Spleen (tissue), 11 donors: ENCODE data around the gene SLC35B4. TPM values are rescaled to one million over a fixed set of nuclear protein-coding genes. Genes with fewer than 3 reads are reported as not detected.

ENCODE experiments used
- DNase-seq: peaks from one replicate; pipeline ENCODE4 v3.0.0-alpha.2; 2020
- H3K27ac ChIP-seq, 8 donors: fragments of 200-600 bp; sonication (generic) in 7 of 8; 1 replicate in 4 of 8; 2 replicates in 4 of 8; pipeline versions ENCODE4 v1.5.0 to v1.8.0; 2016 to 2021; ENCODE audit warnings: inconsistent platforms in 4 of 8, mild to moderate bottlenecking in 4 of 8, moderate library complexity in 1 of 8
- H3K27me3 ChIP-seq, 7 donors: fragments of 200-600 bp; sonication (generic) in 6 of 7; replicated peaks in 1 of 7; 1 replicate in 4 of 7; 2 replicates in 3 of 7; pipeline versions ENCODE4 v1.5.0 to v1.8.0; 2016 to 2021; ENCODE audit warnings: inconsistent platforms in 3 of 7, mild to moderate bottlenecking in 1 of 7
- H3K36me3 ChIP-seq, 6 donors: fragments of 200-600 bp; sonication (generic) in 5 of 6; 1 replicate in 4 of 6; 2 replicates in 2 of 6; pipeline versions ENCODE4 v1.5.0 to v1.8.0; 2016 to 2021; ENCODE audit warnings: inconsistent platforms in 2 of 6
- H3K4me1 ChIP-seq, 6 donors: fragments of 200-600 bp; sonication (generic) in 5 of 6; 1 replicate in 3 of 6; 2 replicates in 3 of 6; pipeline versions ENCODE4 v1.5.0 to v1.8.0; 2016 to 2021; ENCODE audit warnings: inconsistent platforms in 3 of 6
- H3K4me3 ChIP-seq, 8 donors: fragments of 200-600 bp; sonication (generic) in 7 of 8; 1 replicate in 4 of 8; 2 replicates in 4 of 8; pipeline versions ENCODE4 v1.5.0 to v1.8.0; 2016 to 2021; ENCODE audit warnings: inconsistent platforms in 4 of 8, mild to moderate bottlenecking in 4 of 8, moderate library complexity in 2 of 8
- H3K9me3 ChIP-seq, 8 donors: fragments of 200-600 bp; sonication (generic) in 7 of 8; 1 replicate in 4 of 8; 2 replicates in 4 of 8; pipeline versions ENCODE4 v1.5.0 to v1.8.0; 2016 to 2021; ENCODE audit warnings: inconsistent platforms in 4 of 8
- CTCF ChIP-seq, 11 experiments: fragments of 200-600 bp in 7 of 11; fragments of 450-650 bp in 4 of 11; sonication (generic) in 4 of 11; IDR thresholded peaks in 8 of 11; conservative IDR thresholded peaks in 3 of 11; 1 replicate in 7 of 11; 2 replicates in 4 of 11; pipeline versions ENCODE4 v1.4.0 to v1.8.0; 2016 to 2021; ENCODE audit warnings: antibody characterized with exemption in 11 of 11, inconsistent platforms in 4 of 11, mild to moderate bottlenecking in 1 of 11
- POLR2A ChIP-seq, 3 donors: fragments of 450-650 bp; IDR thresholded peaks; one replicate each; pipeline ENCODE4 v1.5.1; 2017; ENCODE audit warnings: antibody characterized with exemption in 3 of 3, mild to moderate bottlenecking in 1 of 3
- POLR2AphosphoS5 ChIP-seq, 3 donors: sonication (generic); formaldehyde crosslinking; IDR thresholded peaks; one replicate each; pipeline ENCODE4 v1.5.1; 2017; ENCODE audit warnings: antibody characterized with exemption in 3 of 3
- WGBS, 5 donors: extraction: QIAGEN DNeasy Blood & Tissue Kit in 3 of 5; methylation state at CpG; one replicate each; pipeline versions ENCODE4 v1.1.5 to v1.1.7; 2013 to 2018; 5-methylcytosine and 5-hydroxymethylcytosine counted together
- intact Hi-C: fragments of 100-400 bp; cut with DNase I; formaldehyde crosslinking; loops from one replicate; pipeline ENCODE4 v1.15.0; 2023; ENCODE audit warnings: low total_unique reads
- polyA plus RNA-seq, 3 donors: library from polyadenylated mRNA; stranded (reverse); fragments of 200-250 nt; gene quantifications; one replicate each; pipeline ENCODE4 v1.2.1, GENCODE V29; 2013
- total RNA-seq, 7 donors: library from RNA; depleted of rRNA in 3 of 7; stranded (reverse); fragments of >200 nt in 3 of 7; fragmentation: NEBNext Ultra II Directional in 4 of 7; extraction: Animal tissue kit (Norgen Biotek cat#: 25700) in 4 of 7; gene quantifications; one replicate each; pipeline versions ENCODE4 v1.1.0 to v1.2.1, GENCODE V29; 2016 to 2021
- donor health status: healthy with polysubstance abuse.
- donor health status: DM: no; HTN: no; CAD: no; lungs with moderate emphysema.
- donor health status: DM: no; HTN: no; CAD: no.
- donor health status: Bipolar disorder and iron deficiency.
- donor health status: healthy.
- donor health status: DM: no; HTN: no; CAD: no.
- donor health status: DM: yes; HTN: yes; CAD: no.

The SLC35B4 gene
- total and polyA plus RNA-seq, 10 donors: 3.4 to 19.0 (median 11.9) TPM

- intact Hi-C loops: no loop called here
- no peak overlapping the region for H3K4me3 ChIP-seq
- 10 to 25% (median 14%) methylated on average over 4 of the region's 4 CpGs for WGBS, 5 donors
- no peak overlapping the region for H3K27ac ChIP-seq
- H3K4me1 ChIP-seq: peaks cover 0 to 6% (median 0%) of the 10 kb centered on the region in 6 donors
- H3K36me3 ChIP-seq: no peaks in the 10 kb centered on the region
- no peak for DNase-seq
- no peaks in the 10 kb centered on the region for H3K27me3 ChIP-seq
- H3K9me3 ChIP-seq: no peaks in the 10 kb centered on the region
- TF ChIP-seq POLR2AphosphoS5 (IDR thresholded peaks at IDR 0.05) (no peak), POLR2A (IDR thresholded peaks at IDR 0.05) (no peak), CTCF (IDR thresholded peaks at IDR 0.05 in 8 of 11, conservative IDR thresholded peaks at IDR 0.05 in 3 of 11) (no peak)
Measured at GRCh38 chr7:134355927-134356326, 39.2 kb upstream of the SLC35B4 start.

GRCh38 chr7:134355004-134355525, 38.3 kb upstream of the SLC35B4 start:
- TF ChIP-seq POLR2AphosphoS5 (IDR thresholded peaks at IDR 0.05): no peak
- TF ChIP-seq POLR2A (IDR thresholded peaks at IDR 0.05): no peak
- TF ChIP-seq CTCF (IDR thresholded peaks at IDR 0.05 in 8 of 11, conservative IDR thresholded peaks at IDR 0.05 in 3 of 11): no peak
- Histone ChIP-seq H3K36me3 (no peaks in the 10 kb centered on the region), H3K4me1 (peaks cover 0 to 6% (median 0%) of the 10 kb centered on the region in 6 donors), H3K4me3 (no peak overlapping the region), H3K27me3 (no peaks in the 10 kb centered on the region), H3K27ac (no peak overlapping the region), H3K9me3 (no peaks in the 10 kb centered on the region)
- WGBS, 5 donors: 59 to 77% (median 67%) methylated on average over 5 to 7 of the region's 7 CpGs
- DNase-seq: no peak
- intact Hi-C loops: no loop called here

- no peak for TF ChIP-seq POLR2A (IDR thresholded peaks at IDR 0.05)
- no peak for TF ChIP-seq POLR2AphosphoS5 (IDR thresholded peaks at IDR 0.05)
- no peak for TF ChIP-seq CTCF (IDR thresholded peaks at IDR 0.05 in 8 of 11, conservative IDR thresholded peaks at IDR 0.05 in 3 of 11)
- intact Hi-C loops: no loop called here
- WGBS, 5 donors: 81 to 87% (median 84%) methylated on average over 4 of the region's 4 CpGs
Measured at GRCh38 chr7:134353411-134353810, 36.7 kb upstream of the SLC35B4 start.

GRCh38 chr7:134351424-134351823, 34.7 kb upstream of the SLC35B4 start:
- peaks cover 0 to 3% (median 0%) of the 10 kb centered on the region in 6 donors for H3K4me1 ChIP-seq

More at GRCh38 chr7:134353411-134353810, 36.7 kb upstream of the SLC35B4 start:
- H3K36me3 ChIP-seq: no peaks in the 10 kb centered on the region
- H3K27ac ChIP-seq: no peak overlapping the region
- peaks cover 0 to 6% (median 0%) of the 10 kb centered on the region in 6 donors for H3K4me1 ChIP-seq
- no peaks in the 10 kb centered on the region for H3K27me3 ChIP-seq
- H3K4me3 ChIP-seq: no peak overlapping the region
- DNase-seq: no peak
- no peaks in the 10 kb centered on the region for H3K9me3 ChIP-seq

More at GRCh38 chr7:134351424-134351823, 34.7 kb upstream of the SLC35B4 start:
- 54 to 73% (median 66%) methylated on average over 7 of the region's 7 CpGs for WGBS, 5 donors
- intact Hi-C loops: no loop called here
- TF ChIP-seq POLR2AphosphoS5 (IDR thresholded peaks at IDR 0.05) (no peak), CTCF (IDR thresholded peaks at IDR 0.05 in 8 of 11, conservative IDR thresholded peaks at IDR 0.05 in 3 of 11) (no peak), POLR2A (IDR thresholded peaks at IDR 0.05) (no peak)
- no peak overlapping the region for H3K4me3 ChIP-seq
- H3K36me3 ChIP-seq: no peaks in the 10 kb centered on the region
- H3K27me3 ChIP-seq: peaks cover 0 to 3% (median 0%) of the 10 kb centered on the region in 7 donors
- DNase-seq: no peak
- H3K9me3 ChIP-seq: no peaks in the 10 kb centered on the region
- no peak overlapping the region for H3K27ac ChIP-seq
